ENCODE measurements around the gene TTC22.

The TTC22 gene

DNA sequence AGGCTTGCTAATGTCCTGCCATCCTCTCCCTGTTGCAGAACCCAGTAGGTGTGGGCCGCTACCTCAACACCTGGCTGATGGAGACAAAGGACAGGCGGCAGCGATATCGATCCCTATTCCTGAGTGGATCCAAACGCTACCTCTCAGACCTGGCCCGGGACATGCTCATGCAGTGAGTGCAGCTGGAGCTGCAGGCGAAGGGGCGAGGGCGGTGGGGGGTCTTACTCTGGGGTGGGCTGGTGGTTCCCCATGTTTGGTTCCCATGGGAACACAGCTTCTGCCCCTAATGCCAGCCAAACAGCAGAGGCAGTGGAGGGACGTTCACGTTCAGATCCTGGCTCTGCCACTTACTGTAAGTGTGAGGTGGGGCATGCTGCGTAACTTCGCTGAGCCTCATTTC is 15.8 kb upstream of the TTC22 start:
- CTCF ChIA-PET = interaction anchor here (1.3 to 2.4 kb wide), 2 partner anchors 15 to 128 kb away, joined by 3 to 8 read pairs; partner anchors contain the start of gene TTC22
- Mint-ChIP-seq H3K9me3 (no peaks in the 10 kb centered on the region), H3K27ac (no peak overlapping the region), H3K4me3 (no peak overlapping the region), H3K4me1 (peaks cover 12% of the 10 kb centered on the region), H3K27me3 (peaks cover 8% of the 10 kb centered on the region), H3K36me3 (no peaks in the 10 kb centered on the region)
- no peak for DNase-seq

- no peaks in the 10 kb centered on the region for H3K36me3 Mint-ChIP-seq
- peaks cover 8% of the 10 kb centered on the region for H3K27me3 Mint-ChIP-seq
- H3K9me3 Mint-ChIP-seq = no peaks in the 10 kb centered on the region
- CTCF ChIA-PET = interaction anchor here (0.7 to 2.4 kb wide), 3 partner anchors 15 to 653 kb away, joined by 3 to 8 read pairs (median 4); partner anchors contain the start of gene TTC22
- DNase-seq = no peak
- H3K4me1 Mint-ChIP-seq = peaks cover 12% of the 10 kb centered on the region
- H3K4me3 Mint-ChIP-seq = no peak overlapping the region
- no peak overlapping the region for H3K27ac Mint-ChIP-seq
Measured at GRCh38 chr1:54816130-54816529, 15.0 kb upstream of the TTC22 start.

- no peak overlapping the region for H3K4me3 Mint-ChIP-seq
- H3K36me3 Mint-ChIP-seq = no peaks in the 10 kb centered on the region
- H3K27me3 Mint-ChIP-seq = peaks cover 8% of the 10 kb centered on the region
- no peak for DNase-seq
- CTCF ChIA-PET = interaction anchor here (0.5 to 1.1 kb wide), 5 partner anchors 9 to 652 kb away, joined by 3 to 4 read pairs (median 3); no protein-coding TSS in a partner anchor
- H3K27ac Mint-ChIP-seq = no peak overlapping the region
- H3K9me3 Mint-ChIP-seq = no peaks in the 10 kb centered on the region
- peaks cover 12% of the 10 kb centered on the region for H3K4me1 Mint-ChIP-seq
Measured at GRCh38 chr1:54815086-54815876, 14.2 kb upstream of the TTC22 start.

DNA sequence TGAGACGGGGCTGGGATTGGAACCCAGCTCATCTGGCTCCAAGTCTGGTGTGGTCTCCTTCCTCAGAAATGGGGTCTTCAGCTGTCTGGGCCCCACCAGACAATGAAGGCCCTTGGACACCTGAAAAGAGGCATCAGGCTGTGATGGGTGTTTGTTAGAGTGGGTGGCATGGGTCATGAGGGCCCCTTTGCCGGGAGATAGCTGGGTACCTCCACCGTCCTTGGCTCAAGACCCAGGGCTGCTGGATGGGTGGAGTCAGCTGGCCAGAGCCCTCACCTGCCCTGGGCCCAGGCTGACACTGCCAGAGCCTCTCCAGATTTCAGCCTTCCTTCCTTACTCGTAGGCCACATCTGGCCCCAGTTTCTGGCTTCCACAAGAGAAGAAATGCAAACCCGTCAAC is 13.4 kb upstream of the TTC22 start:
- Mint-ChIP-seq H3K27me3 (peaks cover 4% of the 10 kb centered on the region), H3K9me3 (no peaks in the 10 kb centered on the region), H3K4me1 (peaks cover 12% of the 10 kb centered on the region), H3K4me3 (no peak overlapping the region), H3K36me3 (no peaks in the 10 kb centered on the region), H3K27ac (no peak overlapping the region)
- no peak for DNase-seq
- CTCF ChIA-PET = interaction anchor here (0.9 kb wide), 1 partner anchor 10 kb away, joined by 4 read pairs; no protein-coding TSS in a partner anchor

- CTCF ChIA-PET = no interaction called here
- H3K27ac Mint-ChIP-seq = no peak overlapping the region
- H3K27me3 Mint-ChIP-seq = peaks cover 2% of the 10 kb centered on the region
- DNase-seq = no peak
- no peaks in the 10 kb centered on the region for H3K9me3 Mint-ChIP-seq
- peaks cover 12% of the 10 kb centered on the region for H3K4me1 Mint-ChIP-seq
- no peak overlapping the region for H3K4me3 Mint-ChIP-seq
- H3K36me3 Mint-ChIP-seq = no peaks in the 10 kb centered on the region
Measured at GRCh38 chr1:54814126-54814498, 13.0 kb upstream of the TTC22 start.

- CTCF ChIA-PET = no interaction called here
- no peak for DNase-seq
- Mint-ChIP-seq H3K27ac (no peak overlapping the region), H3K4me1 (peaks cover 12% of the 10 kb centered on the region), H3K27me3 (no peaks in the 10 kb centered on the region), H3K36me3 (no peaks in the 10 kb centered on the region), H3K9me3 (no peaks in the 10 kb centered on the region), H3K4me3 (no peak overlapping the region)
Measured at GRCh38 chr1:54813485-54814125, 12.5 kb upstream of the TTC22 start.

GRCh38 chr1:54812801-54813484 is 11.8 kb upstream of the TTC22 start:
- Mint-ChIP-seq H3K4me1 (peaks cover 12% of the 10 kb centered on the region), H3K27me3 (no peaks in the 10 kb centered on the region), H3K36me3 (no peaks in the 10 kb centered on the region), H3K27ac (no peak overlapping the region), H3K9me3 (no peaks in the 10 kb centered on the region), H3K4me3 (no peak overlapping the region)
- CTCF ChIA-PET = interaction anchor here (0.9 to 4.7 kb wide), 2 partner anchors 11 to 142 kb away, joined by 3 to 27 read pairs; no protein-coding TSS in a partner anchor
- DNase-seq = peak; percentile 43

GRCh38 chr1:54811739-54812655 is 10.9 kb upstream of the TTC22 start:
- Mint-ChIP-seq H3K9me3 (no peaks in the 10 kb centered on the region), H3K4me1 (peaks cover 20% of the 10 kb centered on the region), H3K27me3 (no peaks in the 10 kb centered on the region), H3K4me3 (no peak overlapping the region), H3K27ac (no peak overlapping the region), H3K36me3 (no peaks in the 10 kb centered on the region)
- CTCF ChIA-PET = interaction anchor here (0.9 to 4.7 kb wide), 3 partner anchors 10 to 312 kb away, joined by 3 to 27 read pairs (median 14); no protein-coding TSS in a partner anchor
- no peak for DNase-seq

DNA sequence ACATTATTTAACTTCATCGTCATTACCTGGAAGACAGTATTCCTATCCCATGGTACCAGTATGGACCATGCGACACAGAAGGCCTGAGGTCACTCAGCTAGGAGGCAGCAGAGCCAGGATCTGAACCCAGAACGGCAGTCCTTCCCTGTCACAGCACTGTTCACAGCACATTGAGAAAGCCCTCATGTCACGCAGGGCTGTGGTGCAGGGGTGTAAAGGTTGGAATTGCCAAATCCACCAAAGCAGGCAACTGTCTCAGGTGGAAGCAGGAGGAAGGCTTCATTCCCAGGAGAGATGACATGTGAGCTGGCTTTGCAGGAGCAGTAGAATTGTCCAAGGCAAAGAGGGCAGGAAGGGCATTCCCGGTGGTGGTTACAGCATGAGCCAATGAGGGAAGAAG is 9.9 kb upstream of the TTC22 start:
- Mint-ChIP-seq H3K4me1 (peaks cover 26% of the 10 kb centered on the region), H3K27ac (no peak overlapping the region), H3K4me3 (no peak overlapping the region), H3K27me3 (no peaks in the 10 kb centered on the region), H3K36me3 (no peaks in the 10 kb centered on the region), H3K9me3 (no peaks in the 10 kb centered on the region)
- no peak for DNase-seq
- CTCF ChIA-PET = interaction anchor here (0.7 to 4.7 kb wide), 6 partner anchors 9 to 312 kb away, joined by 3 to 27 read pairs (median 7); no protein-coding TSS in a partner anchor

DNA sequence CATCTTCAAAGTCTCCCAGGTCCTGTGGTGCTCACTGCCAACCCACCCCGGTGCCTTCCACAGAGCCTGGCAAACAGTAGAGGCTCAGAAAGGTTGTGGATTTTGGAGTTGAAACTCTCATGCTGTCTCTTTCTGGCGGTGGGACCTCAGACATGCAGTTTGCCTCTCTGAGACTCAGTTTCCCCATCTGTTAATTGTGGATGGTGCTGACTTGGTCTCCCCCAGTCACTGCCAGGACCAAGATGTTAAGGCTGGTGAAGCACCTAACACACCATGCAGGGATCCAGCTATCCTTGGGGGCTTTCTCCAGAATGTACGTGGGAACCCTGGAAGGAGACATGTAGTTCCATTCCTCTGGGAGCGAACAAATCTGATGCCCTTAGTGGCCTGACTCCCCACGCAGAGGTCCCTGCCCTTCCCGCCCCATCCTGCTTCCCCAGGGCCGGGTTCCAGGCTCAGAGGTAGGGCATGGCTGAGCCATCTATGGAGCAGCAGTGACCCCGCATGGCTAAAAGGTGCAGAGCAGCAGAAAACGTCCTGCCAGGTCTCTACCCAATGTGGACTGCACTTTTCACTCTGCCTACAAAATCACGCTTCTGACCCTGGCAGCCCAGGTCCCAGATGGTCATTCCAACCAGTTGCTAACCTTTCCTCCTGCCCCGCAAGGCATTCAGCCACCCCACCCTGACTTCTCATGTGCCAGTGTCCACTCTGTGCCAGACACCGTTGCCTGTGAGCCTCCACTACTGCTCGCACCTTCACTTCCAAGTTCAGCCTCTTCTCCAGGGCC is 9.2 kb upstream of the TTC22 start:
- Mint-ChIP-seq H3K9me3 (no peaks in the 10 kb centered on the region), H3K36me3 (no peaks in the 10 kb centered on the region), H3K27me3 (no peaks in the 10 kb centered on the region), H3K4me3 (no peak overlapping the region), H3K4me1 (peaks cover 29% of the 10 kb centered on the region), H3K27ac (no peak overlapping the region)
- peak; percentile 80 for DNase-seq
- CTCF ChIA-PET = interaction anchor here (0.6 to 4.7 kb wide), 8 partner anchors 9 to 949 kb away, joined by 3 to 27 read pairs (median 4); partner anchors contain the start of gene TTC22

DNA sequence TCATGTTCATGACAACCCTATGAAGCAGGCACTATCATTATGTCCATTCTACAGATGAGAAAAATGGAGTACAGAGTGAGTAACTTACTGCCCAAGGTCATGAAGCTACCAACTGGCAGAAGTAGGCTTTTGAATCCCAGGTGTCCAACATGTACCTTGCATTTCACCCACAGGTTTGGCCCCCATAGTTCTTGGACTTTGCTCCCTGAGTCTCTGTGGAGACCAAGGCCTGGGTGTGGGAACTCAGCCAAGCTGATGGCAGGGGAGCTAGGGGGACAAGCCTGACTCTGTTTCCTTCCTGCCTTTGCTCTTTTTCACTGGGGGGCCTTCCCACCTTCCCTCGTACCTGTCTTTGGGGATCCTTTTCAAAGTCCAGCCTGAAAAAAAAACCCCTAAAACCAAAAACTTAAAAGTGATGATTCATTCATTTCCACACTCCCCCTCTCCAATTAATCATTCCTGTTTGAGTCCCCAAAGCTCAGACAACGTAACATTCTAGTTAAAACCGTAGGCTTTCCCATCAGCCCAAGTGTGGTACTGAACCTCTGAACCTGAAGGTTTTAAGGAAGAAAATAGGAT is 8.5 kb upstream of the TTC22 start:
- H3K27me3 Mint-ChIP-seq = no peaks in the 10 kb centered on the region
- H3K27ac Mint-ChIP-seq = no peak overlapping the region
- no peak for DNase-seq
- CTCF ChIA-PET = interaction anchor here (0.6 to 4.7 kb wide), 9 partner anchors 8 to 949 kb away, joined by 3 to 27 read pairs (median 4); partner anchors contain the start of gene TTC22
- H3K4me1 Mint-ChIP-seq = peaks cover 36% of the 10 kb centered on the region
- H3K36me3 Mint-ChIP-seq = no peaks in the 10 kb centered on the region
- H3K9me3 Mint-ChIP-seq = no peaks in the 10 kb centered on the region
- H3K4me3 Mint-ChIP-seq = no peak overlapping the region

DNA sequence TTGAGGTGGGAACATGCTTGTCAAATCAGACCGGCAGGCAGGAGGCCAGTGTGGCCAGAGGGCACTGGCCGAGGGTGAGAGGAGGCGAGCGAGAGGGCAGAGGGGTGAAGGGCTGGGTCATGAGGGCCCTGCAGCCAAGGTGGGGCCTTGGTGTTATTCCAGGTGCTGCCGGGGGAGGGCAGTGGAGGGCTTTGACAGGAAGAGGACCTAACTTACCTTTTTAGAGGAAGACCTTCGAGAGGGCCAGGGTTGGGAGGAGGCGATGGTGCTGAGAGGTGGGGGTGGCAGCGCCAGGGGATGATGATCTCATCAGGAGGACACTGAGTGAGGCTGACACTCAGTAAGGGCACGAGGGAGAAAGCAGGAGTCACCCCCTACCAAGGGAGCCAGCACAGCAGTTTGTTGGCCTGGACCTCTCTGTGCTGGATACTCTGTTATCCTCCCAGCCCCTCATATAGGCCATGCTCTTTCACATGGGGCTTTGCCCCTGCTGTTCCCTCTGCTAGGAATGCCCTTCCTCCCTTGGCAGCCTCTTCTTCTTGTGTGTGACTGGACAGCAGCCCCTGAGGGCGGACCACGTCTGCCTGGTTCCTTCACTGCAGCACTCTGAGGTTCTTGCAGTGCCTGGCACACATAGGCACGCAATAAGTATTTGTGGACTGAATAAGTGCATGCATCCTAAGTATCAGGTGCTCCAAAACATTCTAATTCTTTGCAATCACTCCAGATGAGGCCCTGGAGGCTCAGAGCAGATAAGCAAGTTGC is 7.5 kb upstream of the TTC22 start:
- H3K4me1 Mint-ChIP-seq = peaks cover 46% of the 10 kb centered on the region
- H3K27me3 Mint-ChIP-seq = no peaks in the 10 kb centered on the region
- H3K27ac Mint-ChIP-seq = peak overlapping the region; percentile 43
- no peaks in the 10 kb centered on the region for H3K36me3 Mint-ChIP-seq
- no peak overlapping the region for H3K4me3 Mint-ChIP-seq
- no peaks in the 10 kb centered on the region for H3K9me3 Mint-ChIP-seq
- CTCF ChIA-PET = interaction anchor here (0.7 to 4.7 kb wide), 3 partner anchors 10 to 309 kb away, joined by 3 to 27 read pairs (median 14); no protein-coding TSS in a partner anchor
- peak; percentile 15 for DNase-seq
